ENCODE results near the gene TUBGCP5. TPM values are rescaled to one million over a fixed set of nuclear protein-coding genes. Genes with fewer than 3 reads are reported as not detected.
"Not testable (repeated sequence)": the region's sequence is repeated elsewhere in the genome, so short reads cannot be mapped to it uniquely, and the experiment has no call there.

The TUBGCP5 gene
- polyA plus RNA-seq, 4 donors: 18.3 to 28.5 (median 25.5) TPM

- DNase-seq (ENCODE audit: low read depth in 4 of 4, low spot score in 3 of 4): not testable (repeated sequence)
Measured at GRCh38 chr15:23043987-23044386, 4.6 kb upstream of the TUBGCP5 start.

GRCh38 chr15:23043535-23043934 is 4.2 kb upstream of the TUBGCP5 start:
- DNase-seq (ENCODE audit: low read depth in 4 of 4, low spot score in 3 of 4): not testable (repeated sequence)

- DNase-seq (ENCODE audit: low read depth in 4 of 4, low spot score in 3 of 4): not testable (repeated sequence)
Measured at GRCh38 chr15:23041736-23042135, 2.4 kb upstream of the TUBGCP5 start.

GRCh38 chr15:23039917-23040281 is 530 bp upstream of the TUBGCP5 start:
- DNase-seq (ENCODE audit: low read depth in 4 of 4, low spot score in 3 of 4): no peak

GRCh38 chr15:23038726-23039142 is 635 bp downstream of the TUBGCP5 start:
- peak in 2 of 4 donors; percentile 2 to 28 for DNase-seq (ENCODE audit: low read depth in 4 of 4, low spot score in 3 of 4)

- peak in 3 of 4 donors; percentile 3 to 12 (median 12) for DNase-seq (ENCODE audit: low read depth in 4 of 4, low spot score in 3 of 4)
Measured at GRCh38 chr15:23035964-23036566, 3.3 kb downstream of the TUBGCP5 start.

- DNase-seq (ENCODE audit: low read depth in 4 of 4, low spot score in 3 of 4): no peak
Measured at GRCh38 chr15:23033979-23034378, 5.4 kb downstream of the TUBGCP5 start.

- no peak for DNase-seq (ENCODE audit: low read depth in 4 of 4, low spot score in 3 of 4)
Measured at GRCh38 chr15:23026218-23026617, 13.2 kb downstream of the TUBGCP5 start.

- no peak for DNase-seq (ENCODE audit: low read depth in 4 of 4, low spot score in 3 of 4)
Measured at GRCh38 chr15:23022156-23022555, 17.2 kb downstream of the TUBGCP5 start.

GRCh38 chr15:23014394-23015000 is 24.9 kb downstream of the TUBGCP5 start:
- DNase-seq (ENCODE audit: low read depth in 4 of 4, low spot score in 3 of 4): no peak

GRCh38 chr15:23013681-23014080 is 25.7 kb downstream of the TUBGCP5 start:
- no peak for DNase-seq (ENCODE audit: low read depth in 4 of 4, low spot score in 3 of 4)

- not testable (repeated sequence) for DNase-seq (ENCODE audit: low read depth in 4 of 4, low spot score in 3 of 4)
Measured at GRCh38 chr15:23012616-23013015, 26.8 kb downstream of the TUBGCP5 start.

- no peak for DNase-seq (ENCODE audit: low read depth in 4 of 4, low spot score in 3 of 4)
Measured at GRCh38 chr15:23003736-23004135, 35.6 kb downstream of the TUBGCP5 start.

- no peak for DNase-seq (ENCODE audit: low read depth in 4 of 4, low spot score in 3 of 4)
Measured at GRCh38 chr15:23002920-23003319, 36.4 kb downstream of the TUBGCP5 start.

- no peak for DNase-seq (ENCODE audit: low read depth in 4 of 4, low spot score in 3 of 4)
Measured at GRCh38 chr15:22995795-22996194, 43.6 kb downstream of the TUBGCP5 start.

GRCh38 chr15:22992024-22992326 is 47.4 kb downstream of the TUBGCP5 start:
- no peak for DNase-seq (ENCODE audit: low read depth in 4 of 4, low spot score in 3 of 4)

- no peak for DNase-seq (ENCODE audit: low read depth in 4 of 4, low spot score in 3 of 4)
Measured at GRCh38 chr15:22989576-22990477, 49.5 kb downstream of the TUBGCP5 start.

GRCh38 chr15:22988811-22989210 is 50.6 kb downstream of the TUBGCP5 start:
- DNase-seq (ENCODE audit: low read depth in 4 of 4, low spot score in 3 of 4): no peak

GRCh38 chr15:22981931-22982330 is 57.4 kb downstream of the TUBGCP5 start:
- DNase-seq (ENCODE audit: low read depth in 4 of 4, low spot score in 3 of 4): not testable (repeated sequence)

GRCh38 chr15:22981051-22981840 is 58.1 kb downstream of the TUBGCP5 start:
- DNase-seq (ENCODE audit: low read depth in 4 of 4, low spot score in 3 of 4): no peak
